NCI-H2196 (cell line): ENCODE data around the gene PIGQ.
A peak's percentile ranks its signal among the peaks of the same experiment; 100 is the strongest.

ENCODE experiments used
- DNase-seq: peaks from one replicate; lab custom pipeline; 2025; ENCODE audit not compliant: unreplicated experiment; lab: John Stamatoyannopoulos, UW

Gene PIGQ

DNA sequence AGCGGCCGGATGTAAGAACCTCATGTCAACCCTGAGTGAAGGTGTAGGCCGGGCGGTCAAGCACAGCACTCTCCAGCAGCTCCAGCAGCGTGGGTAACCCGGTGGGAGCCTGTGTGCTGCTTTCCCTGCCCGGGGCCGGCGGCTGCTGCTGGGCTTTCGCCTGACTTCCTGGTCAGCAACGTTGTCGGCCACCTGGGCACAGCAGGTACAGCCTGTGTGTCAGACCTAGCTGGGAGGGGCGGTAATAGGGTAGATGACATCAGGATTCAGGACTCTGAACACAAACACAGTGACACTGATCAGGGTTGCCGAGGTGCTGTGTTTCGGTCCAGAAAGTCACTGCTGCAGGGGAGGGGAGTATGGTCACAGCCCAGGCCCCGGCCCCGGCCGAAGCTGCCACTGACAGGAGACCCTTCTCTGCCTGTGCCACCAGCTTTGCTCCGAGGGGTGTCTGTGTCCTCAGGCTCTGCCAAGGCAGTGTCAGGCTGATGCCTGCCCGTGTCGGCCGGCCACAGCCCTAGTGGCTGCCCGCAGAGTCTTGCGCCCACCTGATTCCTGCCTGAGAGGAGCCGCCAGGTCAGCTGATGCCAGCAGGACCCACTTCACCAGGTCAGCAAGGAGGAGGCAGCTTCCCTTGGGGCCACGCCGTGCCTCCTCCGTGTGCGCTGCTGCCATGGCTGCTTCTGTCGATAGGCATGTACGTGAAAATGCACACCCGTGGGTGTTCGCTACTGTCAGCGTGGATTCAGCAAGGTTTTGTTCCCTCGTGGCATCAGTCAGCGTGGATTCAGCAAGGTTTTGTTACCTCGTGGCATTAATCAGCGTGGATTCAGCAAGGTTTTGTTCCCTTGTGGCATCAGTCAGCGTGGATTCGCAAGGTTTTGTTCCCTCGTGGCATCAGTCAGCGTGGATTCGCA lies 29.3 kb downstream of the PIGQ start:
- no peak for DNase-seq

DNA sequence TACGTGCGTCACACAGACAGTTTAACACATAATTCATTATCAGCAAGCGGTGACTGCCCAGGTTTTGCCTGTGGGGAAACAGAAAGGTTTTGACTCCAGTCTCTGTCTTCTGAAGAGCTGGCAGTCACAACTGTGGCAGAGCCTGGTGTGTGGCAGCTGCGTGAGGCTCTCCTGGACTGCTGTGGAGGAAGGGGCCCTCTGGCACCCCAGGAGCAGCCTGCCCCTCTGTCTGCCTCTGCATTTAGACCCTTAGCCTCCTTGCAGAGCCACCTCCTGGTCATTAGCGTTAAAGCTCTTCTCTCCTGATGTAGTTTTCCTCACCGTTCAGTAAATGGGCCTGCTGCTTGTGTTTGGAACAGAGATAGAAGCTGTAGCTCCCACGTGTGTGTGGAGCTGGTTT lies 31.0 kb downstream of the PIGQ start:
- peak; percentile 42 for DNase-seq

DNA sequence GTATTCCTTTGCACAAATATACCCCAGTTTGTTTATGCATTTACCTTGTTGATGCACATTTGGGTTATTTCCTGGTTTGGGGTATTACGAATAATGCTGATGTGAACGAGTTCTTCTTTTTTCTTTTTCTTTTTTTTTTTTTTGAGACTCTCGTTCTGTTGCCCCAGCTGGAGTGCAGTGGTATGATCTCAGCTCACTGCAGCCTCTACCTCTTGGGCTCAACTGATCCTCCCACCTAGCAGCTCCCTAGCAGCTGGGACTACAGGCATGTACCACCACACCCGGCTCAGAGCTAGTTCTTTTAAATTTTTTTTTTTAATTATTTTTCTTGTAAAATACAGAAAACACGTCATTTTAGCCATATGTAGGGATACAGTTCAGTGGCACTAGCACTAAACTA lies 34.2 kb downstream of the PIGQ start:
- no peak for DNase-seq

DNA sequence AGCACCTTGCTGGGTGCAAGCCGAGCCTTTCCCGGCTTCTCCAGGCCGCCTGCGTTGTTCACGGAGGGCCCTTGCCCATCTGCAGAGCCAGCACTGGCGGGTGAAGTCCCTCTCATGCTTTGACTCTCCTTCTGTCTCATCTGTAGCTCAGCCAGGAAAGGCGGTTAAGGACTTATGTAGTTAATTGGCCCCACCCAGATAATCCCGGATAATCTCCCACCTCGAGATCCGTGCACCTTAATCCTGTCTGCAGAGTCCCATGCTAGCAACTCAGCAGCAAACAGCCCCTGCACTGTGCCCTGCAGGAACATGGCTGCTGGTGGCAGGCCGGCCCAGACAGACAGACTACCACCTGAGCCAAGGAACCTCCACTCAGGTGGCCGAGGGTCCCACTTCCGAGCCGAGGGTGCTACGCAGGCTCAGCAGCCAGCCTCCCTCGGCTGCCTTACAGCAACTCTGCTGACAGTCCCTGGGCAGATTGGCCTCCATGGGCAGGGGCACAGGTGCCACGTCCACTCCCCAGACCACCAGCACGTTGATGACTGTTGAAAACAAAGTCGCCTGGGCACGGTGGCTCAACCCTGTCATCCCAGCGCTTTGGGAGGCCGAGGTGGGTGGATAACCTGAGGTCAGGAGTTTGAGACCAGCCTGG lies 37.0 kb downstream of the PIGQ start:
- no peak for DNase-seq

DNA sequence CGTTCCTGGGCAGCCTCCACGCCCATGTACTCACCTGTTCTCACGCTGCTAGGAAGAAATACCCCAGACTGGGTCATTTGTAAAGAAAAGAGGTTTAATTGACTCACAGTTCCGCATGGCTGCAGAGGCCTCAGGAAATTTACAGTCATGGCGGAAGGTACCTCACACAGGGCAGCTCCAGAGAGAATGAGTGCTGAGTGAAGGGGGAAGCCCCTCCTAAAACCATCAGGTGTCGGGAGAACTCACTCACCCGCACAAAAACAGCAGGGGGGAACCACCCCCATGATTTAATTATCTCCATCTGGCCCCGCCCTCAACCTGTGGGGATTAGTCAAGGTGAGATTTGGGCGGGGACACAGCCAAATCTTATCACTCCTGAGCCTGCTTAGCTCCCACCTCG lies 38.3 kb downstream of the PIGQ start:
- no peak for DNase-seq

DNA sequence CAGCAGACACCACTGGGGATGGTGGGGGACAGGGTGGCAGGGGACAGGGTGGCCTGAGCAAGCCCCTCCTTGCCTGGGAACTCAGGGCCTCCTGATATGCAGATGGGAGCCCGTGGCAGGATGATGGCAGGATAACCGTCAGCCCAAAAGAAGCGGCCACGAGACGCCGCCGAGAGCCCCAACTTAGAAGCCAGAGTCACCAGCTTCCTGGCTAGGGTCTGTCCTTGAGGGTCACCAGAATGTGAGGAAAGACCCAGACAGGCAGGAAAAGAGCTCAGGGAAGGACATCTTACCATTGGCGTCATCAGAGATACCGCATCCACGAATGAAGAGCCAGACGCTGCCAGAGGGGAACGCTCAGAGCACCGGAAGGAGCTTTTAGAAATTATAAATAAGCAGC lies 39.5 kb downstream of the PIGQ start:
- no peak for DNase-seq

DNA sequence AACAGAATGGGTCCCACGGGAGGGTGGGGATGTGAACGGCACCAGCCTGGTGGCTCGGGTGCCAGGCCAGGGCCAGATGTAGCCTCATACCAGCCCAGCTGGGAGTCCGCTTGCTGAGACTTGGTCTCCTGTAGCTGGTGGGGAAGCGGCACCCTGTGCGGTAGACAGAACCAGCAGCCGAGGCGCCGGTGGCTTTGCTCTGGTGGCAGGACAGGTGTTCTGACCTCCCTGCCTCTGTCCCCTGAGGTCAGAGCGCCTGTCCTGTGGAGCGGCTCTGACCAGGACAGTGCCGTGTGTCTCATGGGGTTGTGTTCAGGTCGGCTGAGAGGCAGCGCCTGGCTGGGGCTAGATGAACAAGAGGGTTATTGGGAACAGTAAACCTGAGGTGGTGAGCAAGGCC lies 40.2 kb downstream of the PIGQ start:
- DNase-seq, result no peak

DNA sequence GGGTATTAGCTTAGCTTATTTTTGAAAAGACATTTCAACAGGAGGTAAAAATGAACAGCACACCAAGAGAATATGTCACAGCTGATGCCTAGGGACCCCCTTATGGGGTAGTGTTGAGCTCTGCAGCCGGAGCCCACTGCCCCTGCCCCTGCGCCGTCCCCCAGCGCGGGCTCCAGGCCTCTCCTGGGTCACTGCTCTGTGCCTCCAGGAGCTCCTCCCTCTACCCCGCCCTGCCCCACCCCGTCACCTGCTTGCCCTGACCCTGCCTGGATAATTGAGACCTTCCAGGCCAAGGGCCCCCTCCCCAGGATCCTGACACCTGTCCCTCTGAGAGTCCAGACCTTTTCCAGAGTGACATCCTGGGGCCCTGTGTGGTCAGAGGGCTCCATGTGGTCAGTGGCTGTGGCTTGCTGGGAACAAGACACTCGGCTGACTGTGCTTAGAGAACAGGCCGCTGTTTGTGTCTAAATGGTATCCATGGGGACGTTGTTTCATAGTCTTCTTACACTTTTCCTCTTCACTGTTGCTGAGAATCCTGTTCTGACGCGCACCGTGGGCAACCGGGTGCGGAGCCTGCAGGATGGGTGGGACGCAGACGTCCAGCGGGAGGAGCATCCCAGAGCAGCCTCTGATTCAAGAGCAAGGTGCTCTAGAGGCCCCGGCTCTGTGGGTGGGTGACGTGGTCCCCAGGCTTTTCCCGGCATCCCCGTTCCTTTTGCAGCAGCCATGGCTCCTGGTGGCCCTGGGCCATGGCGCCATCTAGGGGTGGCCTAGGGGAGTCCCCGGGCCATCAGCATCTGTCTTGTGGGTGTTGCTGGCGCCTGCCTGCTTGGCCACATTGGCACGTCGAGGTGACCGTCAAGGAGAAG lies 41.0 kb downstream of the PIGQ start:
- DNase-seq, result peak; percentile 62

DNA sequence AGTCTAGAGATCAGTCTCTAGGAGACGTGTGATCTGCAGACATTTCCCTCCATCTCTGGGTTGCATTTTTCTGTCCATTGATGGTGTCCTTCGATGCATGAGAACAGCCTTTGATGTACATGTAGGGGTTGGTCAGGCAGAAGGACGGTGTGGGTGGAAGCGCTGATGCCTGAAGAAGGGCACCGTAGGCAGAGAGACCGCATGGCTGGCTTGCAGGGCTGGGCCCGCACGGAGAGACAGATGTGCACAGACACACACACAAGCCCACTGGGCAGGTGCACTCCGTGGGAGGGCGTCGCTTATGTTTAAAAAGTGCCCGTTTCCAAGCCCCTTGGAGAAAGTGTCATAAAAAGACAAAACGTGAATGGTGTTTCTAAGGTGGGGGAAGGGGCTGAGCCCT lies 45.4 kb downstream of the PIGQ start:
- no peak for DNase-seq

DNA sequence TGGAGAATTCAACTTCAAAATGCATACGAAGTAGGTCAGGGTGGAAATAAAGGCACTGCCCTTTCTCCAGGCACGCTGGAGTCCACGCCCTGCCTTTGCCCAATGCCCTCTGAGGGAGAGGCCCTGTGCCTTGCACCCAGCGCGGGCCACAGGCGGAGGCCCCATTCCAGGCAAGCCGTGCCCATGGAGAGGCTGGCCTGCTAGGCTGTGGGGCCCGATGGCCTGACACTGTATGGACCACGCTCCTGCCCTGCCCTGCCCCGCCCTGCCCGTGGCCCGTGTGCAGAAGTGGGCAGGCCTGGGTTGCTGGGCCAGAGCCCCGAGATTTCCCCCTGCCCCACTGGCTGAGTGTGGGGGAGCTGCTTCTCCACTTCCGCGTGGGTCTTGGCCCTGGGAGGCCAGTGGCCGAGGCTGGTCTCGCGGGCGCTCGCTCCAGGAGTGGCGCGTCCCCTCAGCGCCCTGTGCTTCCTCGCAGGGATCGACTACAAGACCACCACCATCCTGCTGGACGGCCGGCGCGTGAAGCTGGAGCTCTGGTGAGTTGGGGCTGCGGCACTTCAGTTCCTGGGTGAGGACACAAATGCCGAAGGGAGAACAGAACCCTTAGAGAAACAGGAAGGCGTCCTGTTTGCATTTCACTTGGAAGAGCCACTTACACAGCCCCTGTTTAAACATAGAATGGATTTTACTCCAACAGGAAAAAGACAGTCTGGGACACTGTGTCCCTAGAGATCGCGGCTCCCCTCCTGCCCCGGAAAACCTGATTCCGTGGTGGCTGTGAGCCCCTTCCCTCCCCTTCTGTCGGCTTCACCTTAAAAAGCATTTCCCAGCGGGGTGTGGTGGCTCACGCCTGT lies 47.2 kb downstream of the PIGQ start:
- no peak for DNase-seq

DNA sequence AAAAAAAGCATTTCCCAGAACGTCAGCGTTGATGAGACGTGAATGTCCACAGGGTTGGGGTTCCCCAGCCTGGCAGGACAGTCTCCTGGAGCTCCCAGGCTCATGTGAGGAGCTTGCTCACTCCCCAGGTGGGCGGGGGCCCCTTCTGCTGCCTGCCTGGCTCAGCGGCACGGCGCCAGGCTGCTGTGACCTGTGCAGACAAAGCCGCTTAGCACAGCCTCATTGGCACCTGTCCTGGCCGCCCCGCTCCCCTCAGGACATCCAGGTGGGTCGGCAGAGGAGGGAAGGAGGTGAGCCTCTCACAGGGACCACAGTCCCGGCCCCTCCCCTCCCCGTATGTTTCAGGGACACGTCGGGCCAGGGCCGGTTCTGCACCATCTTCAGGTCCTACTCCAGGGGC lies 48.1 kb downstream of the PIGQ start:
- DNase-seq, result no peak

DNA sequence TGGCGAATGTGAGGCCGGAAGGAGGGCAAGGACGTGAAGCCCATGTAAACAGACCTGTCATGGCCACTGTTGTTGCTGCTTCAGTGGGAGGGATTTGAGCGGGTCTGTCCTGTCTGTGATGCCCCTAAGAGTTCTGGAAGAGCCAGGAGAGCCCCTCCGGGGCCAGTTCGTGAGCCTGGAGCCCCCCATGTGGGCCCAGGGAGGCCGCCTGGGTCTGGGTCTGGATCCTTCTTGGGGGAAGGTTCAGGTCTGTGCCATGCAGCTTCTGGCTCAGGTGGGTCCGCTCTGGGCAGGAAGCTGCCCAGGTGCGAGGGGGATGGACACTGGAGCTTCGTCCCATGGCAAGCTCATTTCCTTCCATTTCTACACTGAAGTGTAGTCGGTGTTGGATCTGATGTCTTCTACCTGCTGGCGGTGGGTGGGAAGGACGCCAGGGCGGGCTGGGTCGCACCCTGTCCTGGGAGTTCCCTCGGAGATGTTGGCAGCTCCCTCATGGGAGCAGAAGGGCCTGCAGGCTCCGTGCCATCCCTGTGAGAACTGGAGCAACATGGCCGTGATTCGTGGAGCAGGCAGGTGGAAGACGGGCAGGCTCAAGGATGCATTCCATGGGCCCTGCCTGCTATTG lies 49.8 kb downstream of the PIGQ start:
- no peak for DNase-seq

DNA sequence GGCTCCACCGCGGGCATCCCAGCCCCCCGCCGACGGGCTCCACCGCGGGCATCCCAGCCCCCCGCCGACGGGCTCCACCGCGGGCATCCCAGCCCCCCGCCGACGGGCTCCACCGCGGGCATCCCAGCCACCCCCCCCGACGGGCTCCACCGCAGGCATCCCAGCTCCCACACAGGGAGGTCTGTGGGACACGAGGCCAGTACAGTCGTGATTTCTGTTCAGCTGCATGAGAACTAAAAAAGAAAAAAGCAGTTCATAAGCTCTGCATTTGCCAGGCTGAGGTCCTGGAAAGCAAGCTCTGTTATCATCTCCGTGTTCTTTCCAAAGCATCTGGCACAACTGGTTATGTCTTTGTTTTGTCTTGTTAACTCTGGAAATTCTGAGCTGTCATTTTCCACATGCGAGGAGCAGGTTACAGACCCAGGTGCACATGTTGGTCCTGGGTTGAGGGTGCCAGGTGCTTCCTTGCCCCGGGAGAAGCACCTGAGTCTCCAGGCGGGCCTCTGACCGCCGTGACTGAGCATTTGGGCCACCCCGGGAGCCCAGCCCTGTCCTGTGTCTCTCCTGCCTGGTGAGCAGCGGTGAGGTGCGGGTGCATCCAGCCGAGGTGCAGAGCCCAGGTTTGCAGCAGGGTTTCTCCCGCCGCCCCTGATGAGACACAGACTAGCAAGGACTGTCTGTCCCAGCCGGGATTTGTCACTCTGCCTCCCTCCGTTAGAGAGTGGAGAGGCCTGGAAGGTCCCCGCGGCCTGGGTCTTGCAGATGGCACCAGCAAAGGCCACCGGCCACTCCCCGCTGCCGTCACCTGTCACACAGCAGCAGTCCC lies 51.1 kb downstream of the PIGQ start:
- DNase-seq, result no peak

DNA sequence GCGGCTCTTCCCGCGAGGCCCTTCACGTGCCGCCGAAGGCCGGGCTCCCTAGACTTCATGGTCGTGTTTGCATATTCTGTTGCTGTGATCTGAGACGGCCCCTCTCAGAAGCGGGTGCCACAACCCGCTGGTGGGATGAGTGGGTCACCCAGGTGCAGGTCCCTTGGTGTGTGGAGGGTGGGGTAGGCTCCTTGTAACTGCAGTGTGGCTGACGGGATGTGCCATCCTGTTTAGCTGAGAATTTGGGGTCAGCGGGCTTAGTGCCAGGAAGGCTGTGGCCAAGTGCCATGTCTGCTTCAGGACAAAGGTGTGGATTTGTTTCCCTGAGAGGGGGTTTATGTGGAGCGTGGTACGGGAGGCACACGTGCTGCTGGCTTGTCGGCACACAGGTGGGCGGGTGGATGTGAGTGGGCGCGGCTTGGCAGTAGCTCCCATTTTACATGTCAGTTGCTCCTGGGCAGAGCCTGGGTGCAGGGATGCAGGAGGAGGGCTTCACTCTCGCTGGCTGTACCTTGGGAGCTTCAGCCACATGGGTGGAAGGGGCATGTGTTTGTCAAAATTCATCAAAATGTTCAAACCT lies 51.8 kb downstream of the PIGQ start:
- no peak for DNase-seq

DNA sequence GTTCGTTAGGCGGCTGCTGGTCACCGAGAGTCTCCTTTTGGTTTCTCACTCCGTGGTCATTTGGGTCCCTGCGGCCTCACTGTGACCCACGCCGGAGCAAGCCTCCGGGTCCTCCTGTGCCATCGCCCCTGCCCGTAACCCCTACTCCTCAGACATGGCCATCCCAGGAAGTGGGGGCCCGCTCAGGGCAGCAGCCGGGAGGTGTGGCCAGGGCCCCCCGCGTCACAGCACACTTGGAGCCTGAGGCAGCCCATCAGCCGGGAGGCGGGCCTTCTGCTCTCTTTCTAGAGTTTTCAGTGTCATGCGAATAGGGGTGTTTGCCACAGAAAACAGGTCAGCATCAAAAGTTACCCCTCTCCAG lies 53.1 kb downstream of the PIGQ start:
- no peak for DNase-seq

DNA sequence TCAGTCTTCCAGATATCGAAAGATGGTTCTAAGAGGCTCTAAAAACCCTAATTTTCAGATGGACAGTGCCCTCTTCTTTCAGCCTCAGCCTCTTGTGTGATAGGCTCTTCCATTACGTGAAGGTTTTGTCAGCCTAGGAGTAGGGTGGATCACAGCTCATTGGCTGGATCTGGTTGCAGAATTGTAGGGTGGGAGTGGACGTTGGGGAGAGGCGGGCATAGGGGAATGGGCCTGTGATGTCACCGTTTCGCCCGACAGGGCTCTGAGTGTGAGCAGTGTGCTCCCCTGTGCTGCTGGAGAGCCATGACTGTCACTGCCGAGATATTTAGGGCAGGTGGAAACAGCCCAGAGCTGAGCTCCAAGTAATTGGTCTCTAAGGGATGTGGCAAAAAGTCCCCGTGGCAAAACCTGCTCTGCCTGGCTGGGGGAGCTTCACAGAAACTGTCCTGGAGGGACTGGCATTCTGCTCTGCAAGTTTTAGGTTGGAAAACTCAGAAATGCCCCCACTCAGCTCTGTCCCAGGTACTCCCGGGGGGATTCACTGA lies 54.8 kb downstream of the PIGQ start:
- DNase-seq, result no peak

DNA sequence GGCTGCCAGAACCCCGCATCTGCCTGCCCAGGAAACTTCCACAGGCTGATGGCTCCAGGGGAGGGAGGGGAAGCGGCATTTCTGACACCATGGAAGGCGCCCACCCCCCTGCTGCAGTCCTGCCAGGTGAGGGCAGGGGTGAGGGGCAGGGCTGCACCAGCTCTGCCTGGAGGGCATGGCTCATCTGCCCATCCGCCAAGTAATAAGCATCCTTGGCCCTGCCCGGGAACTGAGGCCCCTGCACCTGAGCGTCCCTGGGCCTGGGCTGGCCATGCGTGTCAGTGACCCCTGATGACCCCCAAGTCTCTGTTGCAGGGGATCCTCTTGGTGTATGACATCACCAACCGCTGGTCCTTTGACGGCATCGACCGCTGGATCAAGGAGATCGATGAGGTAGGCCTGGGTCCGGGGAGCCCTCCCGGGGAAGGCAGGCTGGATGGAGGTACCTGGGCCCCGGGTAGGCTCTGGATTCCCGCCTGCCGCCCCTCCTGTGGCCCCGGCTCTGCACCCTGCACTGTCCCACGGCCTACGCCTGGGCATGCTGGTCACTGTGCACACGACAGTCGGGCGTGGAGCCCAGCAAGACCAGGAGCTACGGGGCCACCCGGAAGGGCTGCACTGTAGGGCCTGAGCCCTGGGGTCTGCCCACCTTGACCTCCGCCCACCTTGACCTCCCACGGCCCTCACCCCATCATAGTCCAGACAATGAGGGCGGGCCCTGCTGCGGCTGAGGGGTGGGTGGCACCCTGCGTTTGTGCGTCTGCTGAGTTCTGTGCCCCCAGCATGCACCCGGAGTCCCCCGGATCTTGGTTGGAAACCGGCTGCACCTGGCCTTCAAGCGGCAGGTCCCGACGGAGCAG lies 55.6 kb downstream of the PIGQ start:
- no peak for DNase-seq
